ENCODE results near the gene KIAA1755.
"Not testable (repeated sequence)": the region's sequence is repeated elsewhere in the genome, so short reads cannot be mapped to it uniquely, and the experiment has no call there.

Gene KIAA1755

GRCh38 chr20:38250609-38251008, 9.9 kb downstream of the KIAA1755 start:
- Mint-ChIP-seq H3K4me1 (peaks cover 59% of the 10 kb centered on the region), H3K27ac (peak overlapping the region in 2 of 3 experiments; percentile 73 to 90), H3K27me3 (ENCODE audit: low read depth) (peaks cover 11% of the 10 kb centered on the region), H3K4me3 (no peak overlapping the region), H3K9me3 (peaks cover 2% of the 10 kb centered on the region), H3K36me3 (ENCODE audit: low read depth) (no peaks in the 10 kb centered on the region)
- no peak for TF ChIP-seq CTCF (IDR thresholded peaks at IDR 0.05; ENCODE audit: unreplicated experiment in 3 of 3)

GRCh38 chr20:38249536-38250310, 10.8 kb downstream of the KIAA1755 start:
- peak overlapping the region in 2 of 3 experiments; percentile 73 to 74 for H3K27ac Mint-ChIP-seq
- H3K4me1 Mint-ChIP-seq, result peaks cover 53% of the 10 kb centered on the region
- no peak overlapping the region for H3K4me3 Mint-ChIP-seq
- peaks cover 11% of the 10 kb centered on the region for H3K27me3 Mint-ChIP-seq (ENCODE audit: low read depth)
- TF ChIP-seq CTCF (IDR thresholded peaks at IDR 0.05; ENCODE audit: unreplicated experiment in 3 of 3), result no peak
- peaks cover 9% of the 10 kb centered on the region for H3K9me3 Mint-ChIP-seq
- peaks cover 4% of the 10 kb centered on the region for H3K36me3 Mint-ChIP-seq (ENCODE audit: low read depth)

- Mint-ChIP-seq H3K27ac (peak overlapping the region in 2 of 3 experiments; percentile 64 to 97), H3K9me3 (peaks cover 16% of the 10 kb centered on the region), H3K27me3 (ENCODE audit: low read depth) (peaks cover 7% of the 10 kb centered on the region), H3K4me3 (no peak overlapping the region), H3K36me3 (ENCODE audit: low read depth) (peaks cover 5% of the 10 kb centered on the region), H3K4me1 (peaks cover 46% of the 10 kb centered on the region)
- TF ChIP-seq CTCF (IDR thresholded peaks at IDR 0.05; ENCODE audit: unreplicated experiment in 3 of 3), result no peak
These were observed 12.4 kb downstream of the KIAA1755 start for GRCh38 chr20:38248133-38248532.

- peak overlapping the region in 1 of 3 experiments; percentile 29 for H3K4me3 Mint-ChIP-seq
- peaks cover 42% of the 10 kb centered on the region for H3K4me1 Mint-ChIP-seq
- not testable (repeated sequence) for H3K27me3 Mint-ChIP-seq (ENCODE audit: low read depth); H3K36me3 Mint-ChIP-seq (ENCODE audit: low read depth)
- peak overlapping the region in 2 of 3 experiments; percentile 92 to 97 for H3K27ac Mint-ChIP-seq
- peaks cover 19% of the 10 kb centered on the region for H3K9me3 Mint-ChIP-seq
These were observed 12.8 kb downstream of the KIAA1755 start for GRCh38 chr20:38247725-38248124.

- peaks cover 36% of the 10 kb centered on the region for H3K4me1 Mint-ChIP-seq
- TF ChIP-seq CTCF (IDR thresholded peaks at IDR 0.05; ENCODE audit: unreplicated experiment in 3 of 3), result no peak
- H3K27me3 Mint-ChIP-seq (ENCODE audit: low read depth), result peaks cover 7% of the 10 kb centered on the region
- H3K27ac Mint-ChIP-seq, result peak overlapping the region; percentile 67 to 97 (median 92)
- H3K9me3 Mint-ChIP-seq, result peaks cover 23% of the 10 kb centered on the region
- peak overlapping the region in 1 of 3 experiments; percentile 49 for H3K4me3 Mint-ChIP-seq
- H3K36me3 Mint-ChIP-seq (ENCODE audit: low read depth), result peaks cover 12% of the 10 kb centered on the region
These were observed 13.4 kb downstream of the KIAA1755 start for GRCh38 chr20:38247166-38247509.

- peaks cover 15% of the 10 kb centered on the region for H3K36me3 Mint-ChIP-seq (ENCODE audit: low read depth)
- H3K27me3 Mint-ChIP-seq (ENCODE audit: low read depth), result peaks cover 7% of the 10 kb centered on the region
- TF ChIP-seq CTCF (IDR thresholded peaks at IDR 0.05; ENCODE audit: unreplicated experiment in 3 of 3), result no peak
- H3K9me3 Mint-ChIP-seq, result peaks cover 26% of the 10 kb centered on the region
- peak overlapping the region; percentile 67 to 97 (median 92) for H3K27ac Mint-ChIP-seq
- H3K4me1 Mint-ChIP-seq, result peaks cover 34% of the 10 kb centered on the region
- H3K4me3 Mint-ChIP-seq, result peak overlapping the region in 1 of 3 experiments; percentile 49
These were observed 14.0 kb downstream of the KIAA1755 start for GRCh38 chr20:38246357-38247165.
